ENCODE results near the gene FRAS1. TPM values are rescaled to one million over a fixed set of nuclear protein-coding genes. Genes with fewer than 3 reads are reported as not detected.

Gene FRAS1
- total RNA-seq, 2 experiments from 2014 or later: not detected

GRCh38 chr4:78145008-78145407 lies 87.9 kb downstream of the FRAS1 start:
- no peak overlapping the region for H3K27ac Mint-ChIP-seq
- ATAC-seq (ENCODE audit: poor library complexity) (no peak), DNase-seq (no peak)
- TF ChIP-seq CTCF (IDR thresholded peaks at IDR 0.05): no peak
- Histone ChIP-seq H3K36me3 (ENCODE audit: insufficient read depth, low read length) (no peaks in the 10 kb centered on the region), H3K4me1 (ENCODE audit: insufficient read depth, low read length) (no peaks in the 10 kb centered on the region), H3K9me3 (ENCODE audit: control insufficient read depth in 1 of 2, insufficient read depth in 1 of 2, low read length in 2 of 2) (peaks cover 0 to 10% of the 10 kb centered on the region in 2 experiments), H3K27me3 (ENCODE audit: control insufficient read depth in 1 of 2, insufficient read depth in 2 of 2, low read length in 2 of 2) (no peaks in the 10 kb centered on the region), H3K27ac (ENCODE audit: low read depth in 1 of 2, low read length in 2 of 2) (no peak overlapping the region), H3K4me3 (ENCODE audit: low read length) (no peak overlapping the region)
- H3K4me1 Mint-ChIP-seq (ENCODE audit: low read depth): no peaks in the 10 kb centered on the region
- H3K4me3 Mint-ChIP-seq: no peak overlapping the region
- no peaks in the 10 kb centered on the region for H3K36me3 Mint-ChIP-seq (ENCODE audit: low read depth)
- CTCF ChIA-PET: no interaction called here
- peaks cover 3% of the 10 kb centered on the region for H3K9me3 Mint-ChIP-seq
- peaks cover 8% of the 10 kb centered on the region for H3K27me3 Mint-ChIP-seq
- intact Hi-C loops (cut with DNase I, micrococcal nuclease): no loop called here
- POLR2A ChIA-PET: no interaction called here

GRCh38 chr4:78145622-78146021 lies 88.5 kb downstream of the FRAS1 start:
- TF ChIP-seq CTCF (IDR thresholded peaks at IDR 0.05): no peak
- Mint-ChIP-seq H3K4me1 (ENCODE audit: low read depth) (no peaks in the 10 kb centered on the region), H3K27me3 (peaks cover 8% of the 10 kb centered on the region), H3K27ac (no peak overlapping the region), H3K36me3 (ENCODE audit: low read depth) (no peaks in the 10 kb centered on the region), H3K9me3 (peaks cover 3% of the 10 kb centered on the region), H3K4me3 (no peak overlapping the region)
- Histone ChIP-seq H3K27ac (ENCODE audit: low read depth in 1 of 2, low read length in 2 of 2) (no peak overlapping the region), H3K4me3 (ENCODE audit: low read length) (no peak overlapping the region), H3K27me3 (ENCODE audit: control insufficient read depth in 1 of 2, insufficient read depth in 2 of 2, low read length in 2 of 2) (no peaks in the 10 kb centered on the region), H3K9me3 (ENCODE audit: control insufficient read depth in 1 of 2, insufficient read depth in 1 of 2, low read length in 2 of 2) (peaks cover 0 to 10% of the 10 kb centered on the region in 2 experiments), H3K4me1 (ENCODE audit: insufficient read depth, low read length) (no peaks in the 10 kb centered on the region), H3K36me3 (ENCODE audit: insufficient read depth, low read length) (no peaks in the 10 kb centered on the region)
- ChIA-PET POLR2A (no interaction called here), CTCF (no interaction called here)
- DNase-seq (no peak), ATAC-seq (ENCODE audit: poor library complexity) (no peak)
- intact Hi-C loops (cut with DNase I, micrococcal nuclease): no loop called here

DNA sequence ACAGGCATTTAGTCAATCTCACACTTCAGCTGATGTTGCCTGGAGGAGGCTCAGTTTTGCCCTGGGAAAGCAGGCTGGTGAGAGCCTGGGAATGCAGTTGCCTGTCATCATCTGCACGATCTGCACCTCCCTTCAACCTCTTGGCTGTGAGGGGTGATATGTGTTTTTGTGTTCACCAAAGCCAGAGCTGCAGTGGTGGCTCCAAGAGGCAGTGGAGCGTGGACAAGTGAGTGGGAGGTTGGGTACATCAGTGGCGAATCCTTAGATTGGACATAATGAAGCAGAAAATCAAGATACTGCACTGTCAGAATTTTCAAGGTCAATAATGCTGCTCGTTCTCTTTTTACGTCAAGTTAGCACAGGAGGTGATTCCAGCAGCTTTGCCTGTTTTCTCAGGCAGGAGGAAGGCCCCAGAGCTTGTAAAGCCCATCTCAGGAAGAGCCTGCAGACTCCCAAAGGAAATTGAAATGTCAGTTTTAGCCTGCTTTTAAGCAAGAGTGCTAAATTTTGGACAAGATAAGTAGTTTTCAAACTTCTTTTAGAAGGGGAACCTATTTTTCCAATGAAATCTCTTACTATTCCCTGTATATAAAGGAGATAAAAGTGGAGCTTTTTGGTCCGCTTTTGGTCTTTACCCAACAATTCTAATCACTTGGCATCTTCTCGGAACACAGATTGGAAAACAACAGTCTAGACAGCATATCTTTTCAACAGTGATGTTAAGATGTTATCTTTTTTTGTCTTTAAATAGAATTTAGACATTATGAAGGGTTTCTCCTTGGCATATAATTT lies 92.8 kb downstream of the FRAS1 start:
- no peak for TF ChIP-seq CTCF (IDR thresholded peaks at IDR 0.05)
- intact Hi-C loops (cut with DNase I, micrococcal nuclease): no loop called here
- CTCF ChIA-PET: no interaction called here
- DNase-seq (no peak), ATAC-seq (ENCODE audit: poor library complexity) (no peak)
- Mint-ChIP-seq H3K4me3 (no peak overlapping the region), H3K27me3 (no peaks in the 10 kb centered on the region), H3K4me1 (ENCODE audit: low read depth) (no peaks in the 10 kb centered on the region), H3K9me3 (no peaks in the 10 kb centered on the region), H3K27ac (no peak overlapping the region), H3K36me3 (ENCODE audit: low read depth) (no peaks in the 10 kb centered on the region)
- no peaks in the 10 kb centered on the region for H3K4me1 ChIP-seq (ENCODE audit: insufficient read depth, low read length)
- H3K27me3 ChIP-seq (ENCODE audit: control insufficient read depth in 1 of 2, insufficient read depth in 2 of 2, low read length in 2 of 2): no peaks in the 10 kb centered on the region
- H3K4me3 ChIP-seq (ENCODE audit: low read length): no peak overlapping the region
- H3K36me3 ChIP-seq (ENCODE audit: insufficient read depth, low read length): no peaks in the 10 kb centered on the region
- H3K9me3 ChIP-seq (ENCODE audit: control insufficient read depth in 1 of 2, insufficient read depth in 1 of 2, low read length in 2 of 2): no peaks in the 10 kb centered on the region
- no peak overlapping the region for H3K27ac ChIP-seq (ENCODE audit: low read depth in 1 of 2, low read length in 2 of 2)
- POLR2A ChIA-PET: no interaction called here

Data from CD4-positive, alpha-beta T cell (primary cell).